ENCODE data around the gene SRGAP2B.
"Not testable (repeated sequence)": the region's sequence is repeated elsewhere in the genome, so short reads cannot be mapped to it uniquely, and the experiment has no call there.

SRGAP2B gene

DNA sequence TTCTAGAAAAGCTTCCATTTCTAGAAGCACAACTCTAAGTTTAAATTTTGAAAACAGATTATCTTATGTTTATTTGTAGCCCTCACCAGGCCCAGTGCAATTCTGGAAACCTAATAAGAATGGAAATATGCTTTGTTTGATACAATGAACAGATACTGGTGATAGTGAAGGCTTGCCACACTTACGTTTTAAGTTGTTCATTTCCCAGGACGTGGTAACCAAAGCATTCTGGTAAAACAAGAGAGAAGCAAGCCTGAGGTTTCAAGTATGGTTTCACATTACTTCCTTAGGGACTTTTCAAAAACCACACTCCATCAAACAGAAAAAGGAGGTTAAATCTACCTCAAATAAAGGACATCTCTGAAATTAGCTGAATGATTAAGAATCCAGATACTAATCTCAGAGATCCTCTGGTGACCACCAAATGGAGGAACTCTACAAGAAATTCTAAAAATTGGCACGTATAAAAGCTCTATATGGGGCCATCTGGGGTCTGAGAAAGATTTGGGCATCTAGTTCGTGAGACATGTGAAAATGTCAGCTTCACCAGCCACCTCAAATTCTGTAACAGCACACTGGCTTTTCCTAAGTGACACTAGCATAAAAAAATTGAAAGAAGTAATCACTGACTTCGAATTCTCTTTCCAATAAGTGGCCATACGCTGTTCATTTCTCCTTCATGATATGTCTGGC, 164.9 kb downstream of the SRGAP2B start:
- POLR2A ChIA-PET; CTCF ChIA-PET; DNase-seq (ENCODE audit: extremely low spot score): not testable (repeated sequence)

DNA sequence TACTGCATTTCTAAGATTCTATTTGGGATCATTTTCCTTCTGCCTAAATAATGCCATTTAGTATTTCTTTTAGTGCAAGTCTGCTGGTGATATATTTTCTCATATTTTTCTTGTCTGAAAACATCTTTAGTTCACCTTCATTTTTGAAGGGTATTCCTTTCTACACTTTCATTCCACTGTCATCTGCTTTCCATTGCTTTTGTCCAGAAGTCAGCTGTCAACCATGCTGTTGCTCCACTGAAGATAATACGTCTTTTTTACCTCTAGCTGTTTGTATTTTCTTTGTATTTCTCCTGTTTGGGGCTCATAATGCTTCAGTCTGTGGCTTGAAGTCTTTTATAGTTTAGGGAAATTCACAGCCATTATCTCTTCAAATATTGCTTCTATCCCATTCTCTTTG, 167.8 kb downstream of the SRGAP2B start:
- POLR2A ChIA-PET; CTCF ChIA-PET; DNase-seq (ENCODE audit: extremely low spot score): not testable (repeated sequence)

DNA sequence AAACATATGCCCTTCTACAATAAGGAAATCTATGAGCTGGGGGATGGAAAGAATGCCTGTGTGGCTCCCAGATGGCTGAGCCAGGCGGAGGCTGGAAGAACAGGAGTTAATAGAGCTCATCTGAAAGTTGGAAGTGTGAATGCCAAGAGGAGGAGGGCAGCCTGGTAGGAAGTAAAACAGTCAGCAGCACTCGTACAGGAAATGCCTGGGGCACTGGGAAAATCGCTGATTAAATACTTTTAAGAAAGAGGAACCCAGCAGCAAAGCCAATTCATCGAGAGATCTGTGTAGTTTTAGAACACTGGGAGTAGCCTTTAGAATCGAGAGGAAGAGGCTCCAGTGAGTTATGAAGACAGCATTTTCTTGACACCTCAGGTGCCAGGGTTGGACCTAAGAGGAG, 171.5 kb downstream of the SRGAP2B start:
- DNase-seq (ENCODE audit: extremely low spot score); CTCF ChIA-PET; POLR2A ChIA-PET: not testable (repeated sequence)

DNA sequence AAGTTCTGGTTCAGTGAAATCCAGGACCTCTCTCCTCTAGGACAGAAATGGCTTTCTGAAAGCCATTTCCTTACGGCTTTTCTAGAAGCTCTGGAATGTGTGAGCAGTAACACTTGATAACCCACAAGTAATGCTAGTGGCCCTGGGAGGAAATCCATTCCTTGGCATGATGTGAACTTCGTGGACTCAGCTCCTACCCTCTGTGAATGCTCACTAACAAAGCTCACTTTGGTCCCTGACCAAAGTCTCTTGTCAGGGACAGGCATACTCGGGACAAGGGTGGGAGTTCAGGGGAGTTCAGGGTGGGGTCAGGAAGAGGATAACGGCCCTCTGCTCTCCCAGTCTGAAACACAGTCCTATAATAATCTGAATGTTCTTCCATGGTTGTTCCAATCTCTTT, 172.3 kb downstream of the SRGAP2B start:
- CTCF ChIA-PET; POLR2A ChIA-PET; DNase-seq (ENCODE audit: extremely low spot score): not testable (repeated sequence)

DNA sequence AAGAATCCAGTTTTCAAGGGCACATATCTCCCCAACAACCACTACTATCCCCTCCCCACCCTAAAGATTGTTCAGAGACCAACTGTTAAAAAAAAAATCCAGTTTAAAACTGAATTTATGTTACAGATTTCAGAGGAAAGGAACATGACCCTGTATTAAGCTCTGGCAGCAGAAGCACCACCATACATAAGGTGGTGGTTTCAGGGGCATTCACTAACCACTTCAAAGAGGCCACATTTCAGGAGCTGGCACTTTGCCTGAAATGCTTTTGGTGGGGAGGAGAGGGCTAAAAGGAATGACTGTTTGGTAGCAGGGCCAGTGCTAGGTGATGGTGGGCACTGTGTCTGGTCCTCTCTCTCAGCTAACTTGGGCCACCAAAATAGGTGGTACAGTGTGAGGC, 176.0 kb downstream of the SRGAP2B start:
- CTCF ChIA-PET; DNase-seq (ENCODE audit: extremely low spot score); POLR2A ChIA-PET: not testable (repeated sequence)

DNA sequence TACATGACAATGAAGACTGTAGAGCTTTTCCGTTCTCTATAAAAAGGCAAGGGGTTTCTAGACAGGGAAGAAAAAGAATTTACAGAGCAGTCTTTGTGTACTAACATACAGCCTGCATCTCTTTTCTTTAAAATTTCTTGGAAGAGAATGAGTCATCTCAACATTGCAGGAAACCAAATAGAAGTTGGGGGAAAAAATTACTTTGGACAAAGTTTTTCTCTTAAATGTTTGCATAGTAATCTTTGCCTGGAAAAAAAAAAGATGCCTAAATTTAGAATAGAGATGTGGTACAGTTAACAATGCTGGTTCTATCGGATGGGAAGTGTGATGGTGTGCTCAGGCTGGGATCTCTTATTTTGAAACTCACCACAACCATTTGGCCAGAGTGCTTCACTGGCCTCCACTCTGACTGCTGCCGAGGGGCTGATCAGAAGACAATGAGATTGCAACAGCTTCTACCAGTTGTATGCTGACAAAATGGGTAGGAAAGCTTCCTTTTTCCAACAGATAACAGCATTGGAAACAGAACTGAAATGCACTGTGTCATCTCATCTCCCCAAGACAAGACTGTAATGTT, 177.0 kb downstream of the SRGAP2B start:
- POLR2A ChIA-PET; DNase-seq (ENCODE audit: extremely low spot score); CTCF ChIA-PET: not testable (repeated sequence)

DNA sequence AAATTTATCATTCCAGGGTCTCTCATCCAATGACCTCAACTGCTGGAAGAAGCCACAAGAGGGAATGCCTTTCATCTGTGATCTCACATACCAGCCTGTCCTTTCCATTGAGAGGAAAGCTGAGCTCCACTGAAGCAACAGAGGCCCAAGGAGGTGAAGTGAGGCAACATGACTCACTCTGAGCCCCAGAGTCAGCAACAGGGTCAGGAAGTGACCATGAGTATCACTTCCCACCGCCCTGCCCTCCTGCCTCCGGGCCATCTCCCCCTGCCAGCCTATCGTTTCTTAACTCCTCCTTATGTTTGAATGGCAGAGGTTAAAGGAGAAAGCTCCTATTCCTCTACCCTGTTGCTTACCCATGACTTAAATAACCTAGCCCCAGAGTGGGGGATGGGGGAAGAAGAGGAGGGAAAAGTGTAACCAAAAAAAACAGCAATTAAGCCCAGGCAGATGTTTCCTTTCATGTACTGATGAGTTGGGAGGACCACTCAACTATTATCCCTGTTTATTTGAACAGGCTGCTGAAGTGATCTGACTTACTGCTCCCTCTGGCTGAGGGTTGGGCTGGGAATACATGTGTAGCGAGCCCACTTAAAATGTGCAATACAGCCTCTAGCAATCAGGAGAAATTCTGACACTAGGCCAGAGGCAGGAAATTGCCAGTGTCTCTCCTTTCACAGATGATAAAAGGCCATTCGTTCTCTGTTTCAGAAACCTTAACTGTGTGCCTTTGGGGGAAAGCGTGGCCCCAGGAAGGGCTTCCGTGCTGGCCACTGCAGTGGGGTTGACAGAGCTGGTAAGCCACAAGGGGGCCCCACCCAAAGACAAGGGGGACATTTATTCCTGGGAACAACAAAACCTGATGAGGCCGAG, 177.7 kb downstream of the SRGAP2B start:
- CTCF ChIA-PET; DNase-seq (ENCODE audit: extremely low spot score); POLR2A ChIA-PET: not testable (repeated sequence)

DNA sequence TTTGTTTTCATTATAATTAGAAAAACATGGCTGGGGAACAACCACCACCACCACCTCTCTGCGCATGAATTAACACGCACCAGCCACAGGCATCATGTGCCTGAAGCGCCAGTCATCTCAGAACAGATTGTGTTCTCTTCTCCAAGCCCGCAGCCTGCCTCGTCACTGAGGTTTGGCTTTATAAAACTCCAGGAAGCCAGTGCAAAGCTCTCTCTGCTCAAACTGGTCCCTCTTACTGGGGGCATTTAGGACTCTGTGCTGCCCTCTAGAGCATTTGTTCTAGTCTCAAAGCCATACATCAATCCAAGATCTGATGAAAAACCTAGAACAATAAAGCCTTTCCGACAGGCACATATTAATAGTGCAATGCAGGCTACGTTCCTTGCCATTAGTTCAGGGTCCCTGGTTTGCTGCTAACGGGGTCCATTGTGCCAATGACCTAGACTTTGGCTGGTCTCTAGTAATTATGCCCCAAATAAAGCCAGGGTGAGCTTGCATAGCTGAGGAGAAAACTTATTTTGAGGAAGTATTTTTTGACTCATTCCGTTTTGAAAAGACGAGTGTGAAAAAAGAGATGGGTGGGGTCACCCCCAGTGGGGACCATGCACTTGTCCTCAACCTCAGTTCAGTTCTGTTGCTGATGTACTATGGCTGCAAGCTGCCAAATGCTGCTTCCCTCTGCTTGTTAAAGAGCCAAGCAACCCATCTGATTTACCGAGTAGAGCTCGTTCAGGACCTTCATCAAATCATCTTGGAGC, 181.0 kb downstream of the SRGAP2B start:
- DNase-seq (ENCODE audit: extremely low spot score); CTCF ChIA-PET; POLR2A ChIA-PET: not testable (repeated sequence)

DNA sequence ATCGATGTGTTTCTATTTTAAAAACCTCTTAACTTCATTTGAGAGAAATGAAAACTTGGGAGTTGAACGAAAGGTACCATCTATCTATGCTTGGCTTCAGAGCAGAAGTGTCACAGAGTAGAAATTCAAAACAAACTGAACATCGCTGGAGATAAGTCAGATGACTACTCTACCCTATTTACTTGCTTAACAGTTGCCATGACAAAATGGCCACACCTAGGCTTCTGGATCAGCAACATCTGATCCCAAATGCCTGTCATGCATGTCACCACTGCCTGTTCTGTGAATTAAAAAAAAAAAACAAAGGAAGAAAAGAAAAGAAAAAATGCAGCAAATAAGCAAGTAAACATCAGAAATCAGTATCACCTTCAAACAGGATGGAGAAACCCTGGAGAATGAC, 181.7 kb downstream of the SRGAP2B start:
- DNase-seq (ENCODE audit: extremely low spot score); POLR2A ChIA-PET; CTCF ChIA-PET: not testable (repeated sequence)

DNA sequence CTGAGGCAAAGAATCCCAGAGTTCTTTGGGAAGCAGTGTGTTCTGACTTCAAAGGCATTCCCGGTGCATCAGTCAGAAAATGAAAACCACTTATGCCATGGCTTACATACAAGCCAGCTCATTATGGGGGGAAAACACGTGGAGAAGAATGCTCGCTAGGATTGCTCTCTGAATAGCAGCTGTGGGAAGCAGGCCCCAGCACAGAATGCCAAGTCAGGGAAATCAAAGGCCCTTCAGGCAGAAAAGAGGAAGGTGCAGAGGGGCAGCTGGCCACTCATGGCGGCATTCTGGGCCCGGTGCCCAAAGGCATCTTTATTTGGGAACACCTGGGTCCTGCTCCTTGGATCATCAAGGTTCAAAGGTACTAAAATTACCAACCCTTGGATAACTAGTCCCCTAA, 184.4 kb downstream of the SRGAP2B start:
- POLR2A ChIA-PET; DNase-seq (ENCODE audit: extremely low spot score); CTCF ChIA-PET: not testable (repeated sequence)

DNA sequence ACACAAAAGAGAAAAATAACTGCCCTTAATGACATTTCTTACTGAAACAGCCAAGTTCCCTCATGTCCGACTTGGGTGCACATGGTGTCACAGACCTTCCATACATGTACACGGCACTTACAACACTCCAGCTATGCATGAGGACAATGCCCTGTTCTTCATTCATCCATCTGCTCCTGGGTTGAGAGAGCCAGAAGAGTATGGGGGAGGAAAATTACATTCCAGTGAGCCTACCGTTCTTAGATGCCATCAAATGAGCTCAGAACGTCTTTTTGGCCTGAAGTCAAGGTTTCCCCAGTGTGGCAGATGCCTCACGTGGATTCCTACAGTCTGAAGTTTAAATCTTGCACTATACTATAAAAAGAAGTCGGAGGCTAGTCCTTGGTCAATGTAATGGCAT, 194.3 kb downstream of the SRGAP2B start:
- DNase-seq (ENCODE audit: extremely low spot score); POLR2A ChIA-PET; CTCF ChIA-PET: not testable (repeated sequence)

DNA sequence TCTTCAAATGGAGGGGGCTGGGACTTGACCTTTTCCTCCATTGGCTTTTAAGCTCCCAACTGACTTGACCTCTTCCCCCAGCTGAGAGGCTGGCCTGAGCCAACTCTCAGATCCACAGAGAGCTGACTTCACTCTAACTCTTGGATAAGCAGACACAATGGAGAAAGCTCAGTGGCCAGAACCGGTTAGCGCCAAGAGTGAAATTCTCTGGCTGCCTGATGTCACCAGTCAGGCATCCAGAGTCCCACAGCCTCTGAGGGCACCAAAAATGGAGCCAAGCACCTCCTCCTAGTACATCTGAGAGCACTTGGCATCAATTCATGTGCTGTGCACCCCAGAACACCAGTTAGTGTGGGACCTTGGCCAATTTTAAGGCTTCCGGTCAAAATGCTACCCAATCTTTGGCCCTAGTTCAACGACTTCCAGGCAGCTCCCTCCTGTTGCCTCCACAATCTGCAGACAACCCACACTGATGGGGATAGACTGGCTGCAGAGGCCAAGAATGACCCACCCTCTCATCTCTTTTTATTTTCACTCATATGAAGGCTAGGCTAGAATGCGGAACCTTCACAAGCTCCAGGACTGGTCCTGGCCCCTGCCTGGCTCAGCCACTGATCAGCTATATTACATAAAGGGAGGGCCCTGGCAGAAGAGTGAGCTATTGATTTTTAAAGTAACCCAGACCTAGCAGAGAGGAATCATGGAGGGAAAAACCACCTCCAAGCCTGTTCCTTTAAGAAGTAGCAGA, 200.5 kb downstream of the SRGAP2B start:
- POLR2A ChIA-PET; DNase-seq (ENCODE audit: extremely low spot score); CTCF ChIA-PET: not testable (repeated sequence)

DNA sequence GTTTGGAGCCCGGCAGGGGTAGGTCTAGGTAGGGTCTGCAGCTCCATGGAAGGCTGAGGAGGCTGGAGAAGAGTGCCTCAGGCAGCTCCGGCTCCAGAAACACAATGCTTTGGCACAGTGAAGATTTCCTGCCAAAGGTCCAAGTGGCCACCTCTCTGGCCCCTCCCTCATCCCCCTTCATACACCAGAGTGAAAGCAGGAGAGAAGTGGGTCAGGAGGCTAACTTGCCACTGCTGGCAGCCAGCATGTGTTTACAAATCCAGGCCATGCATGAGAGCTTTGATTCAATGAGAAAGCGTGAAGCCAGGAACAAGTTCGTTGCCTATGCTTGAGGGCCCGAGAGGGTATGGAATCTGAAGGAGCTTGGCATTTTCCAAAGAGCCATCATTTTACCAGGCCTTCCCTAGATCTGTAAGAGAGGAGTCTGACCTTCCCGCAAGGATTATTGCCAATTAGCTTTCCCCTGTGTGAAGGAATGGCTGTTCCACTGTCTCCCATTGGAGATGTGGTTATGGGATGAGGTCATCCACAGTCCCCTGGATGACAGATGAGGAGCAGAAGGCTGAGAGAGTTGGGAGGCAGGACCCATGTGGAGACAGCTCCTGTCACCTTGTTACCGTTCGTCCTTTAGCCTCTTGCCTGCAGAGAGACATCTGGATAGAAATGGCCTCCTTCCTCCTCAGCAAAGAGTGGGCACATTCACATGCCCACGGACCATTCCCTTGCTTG, 201.3 kb downstream of the SRGAP2B start:
- DNase-seq (ENCODE audit: extremely low spot score); POLR2A ChIA-PET; CTCF ChIA-PET: not testable (repeated sequence)

DNA sequence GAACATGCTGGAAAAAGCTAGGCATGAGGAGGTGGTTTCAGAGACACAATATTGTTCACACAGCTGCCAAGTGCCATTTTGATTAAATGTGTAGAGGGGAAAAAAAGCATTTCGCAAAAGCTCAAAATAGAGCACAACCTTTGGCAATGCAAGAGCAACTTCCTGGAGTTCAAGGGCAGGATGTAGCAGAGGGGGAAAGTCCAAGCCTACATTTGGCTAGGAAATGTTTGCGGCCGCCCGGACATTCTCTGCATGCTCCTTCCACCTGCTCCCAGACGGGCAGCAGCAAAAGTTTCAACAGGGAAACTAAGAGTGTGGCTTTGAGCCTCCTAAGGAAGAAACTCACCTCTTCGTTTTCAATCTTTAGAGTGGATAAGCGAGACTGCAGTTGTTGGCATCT, 202.1 kb downstream of the SRGAP2B start:
- DNase-seq (ENCODE audit: extremely low spot score); CTCF ChIA-PET; POLR2A ChIA-PET: not testable (repeated sequence)

DNA sequence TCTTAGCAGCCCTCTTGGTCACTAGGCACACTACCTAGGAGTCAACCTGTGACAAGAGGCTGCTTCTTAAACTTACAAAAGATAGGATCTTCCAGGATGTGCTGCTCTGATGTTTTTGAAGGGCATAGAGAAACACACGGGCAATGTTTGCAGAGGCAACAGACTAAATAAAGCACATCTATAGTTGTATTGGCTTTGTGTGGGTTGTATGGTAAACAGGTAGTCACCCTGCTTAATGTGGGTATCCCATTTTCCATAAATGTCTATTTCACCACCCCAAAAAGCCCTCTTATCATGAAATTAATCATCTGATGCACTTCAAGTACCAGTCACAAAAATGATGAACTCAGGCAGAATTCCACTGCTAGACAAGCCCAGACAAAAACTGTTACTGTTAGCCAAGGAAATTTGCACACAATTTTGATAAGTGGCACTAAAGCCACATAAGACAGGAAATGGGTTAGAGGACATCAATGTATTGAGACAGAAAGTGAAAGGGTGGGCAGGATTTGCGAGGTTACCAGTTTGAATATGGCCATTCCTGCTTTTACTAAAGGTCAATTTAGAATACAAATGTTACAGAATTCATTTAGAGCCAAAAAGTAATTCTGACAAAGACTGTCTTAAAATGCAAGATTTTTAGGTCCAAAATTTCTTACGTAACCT, 205.5 kb downstream of the SRGAP2B start:
- CTCF ChIA-PET, POLR2A ChIA-PET: not testable (repeated sequence)

DNA sequence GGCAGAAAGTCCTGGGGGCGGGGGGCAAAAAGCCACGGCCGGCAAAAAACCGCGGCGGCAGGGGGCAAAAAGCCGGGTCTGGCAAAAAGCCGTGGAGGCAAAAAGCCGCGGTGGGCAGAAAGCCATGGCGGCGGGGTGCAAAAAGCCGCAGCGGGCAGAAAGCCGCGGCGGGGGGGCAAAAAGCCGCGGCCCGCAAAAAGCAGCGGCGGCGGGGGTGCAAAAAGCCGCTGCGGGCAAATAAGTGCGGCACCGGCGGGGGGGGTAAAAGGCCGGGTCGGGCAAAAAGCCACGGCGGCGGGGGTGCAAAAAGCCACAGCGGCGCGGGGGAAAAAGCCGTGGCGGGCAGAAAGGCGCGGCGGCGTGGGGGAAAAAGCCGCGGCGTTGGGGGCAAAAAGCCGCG, 212.1 kb downstream of the SRGAP2B start:
- CTCF ChIA-PET; DNase-seq (ENCODE audit: extremely low spot score); POLR2A ChIA-PET: not testable (repeated sequence)

More for the DNA sequence above, 205.5 kb downstream of the SRGAP2B start:
- not testable (repeated sequence) for DNase-seq (ENCODE audit: extremely low spot score)

DNA sequence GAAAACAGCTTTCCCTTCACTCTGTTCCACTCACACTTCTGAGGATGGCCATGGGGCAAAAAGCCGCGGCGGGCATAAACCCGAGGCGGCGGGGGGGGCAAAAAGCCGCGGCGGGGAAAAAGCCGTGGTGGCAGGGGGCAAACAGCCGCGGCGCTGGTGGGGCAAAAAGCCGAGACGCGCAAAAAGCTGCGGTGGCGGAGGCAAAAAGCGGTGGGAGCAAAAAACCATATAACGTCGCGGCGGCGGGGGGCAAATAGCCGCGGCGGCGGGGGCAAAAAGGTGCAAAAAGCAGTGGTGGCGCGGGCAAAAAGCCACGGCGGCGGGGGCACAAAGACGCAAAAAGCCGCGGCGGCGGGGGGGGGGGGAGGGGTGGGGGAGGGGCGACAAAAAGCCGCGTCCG, 212.8 kb downstream of the SRGAP2B start:
- CTCF ChIA-PET; POLR2A ChIA-PET; DNase-seq (ENCODE audit: extremely low spot score): not testable (repeated sequence)
